HepG2 (cell line): ENCODE data around the gene SECTM1. TPM values are rescaled to one million over a fixed set of nuclear protein-coding genes. Genes with fewer than 3 reads are reported as not detected.

Experiments used
- ATAC-seq: fragments of 200-7000 bp; cut with Tn5 transposase; 3 replicates; pipeline ENCODE4 v1.9.1; 2020; ENCODE audit warnings: mild to moderate bottlenecking, moderate library complexity
- BruUV-seq: library from RNA; stranded (reverse); fragments of 400-500 nt; replicated peaks from 2 replicates; lab custom pipeline; 2021; lab: Mats Ljungman, UMichigan
- CTCF ChIA-PET: fragments of 300-600 bp; formaldehyde crosslinking; extraction: SDS; loops from one replicate; lab custom pipeline; 2021; ENCODE audit warnings: low total read pairs, inconsistent platforms, low intra/inter-chr PET ratio; lab: Yijun Ruan, JAX
- POLR2A ChIA-PET: fragments of 350-600 bp; sonication (Branson Sonifier 250); formaldehyde crosslinking; loops from one replicate; lab custom pipeline; 2020; ENCODE audit warnings: antibody characterized with exemption, inconsistent platforms; lab: Yijun Ruan, JAX
- DNase-seq: peaks from one replicate; pipeline ENCODE4 v3.0.0-alpha.2; 2015; ENCODE audit warnings: low spot score
- FAIRE-seq: peaks from 3 replicates; lab custom pipeline; 2011; peaks lifted over from hg19 to GRCh38; lab: Jason Lieb, UNC
- H2AFZ ChIP-seq: one replicate; pipeline ENCODE4 v1.6.1; 2011; ENCODE audit warnings: low read length, inconsistent platforms
- H3K27ac ChIP-seq: fragments of 300-600 bp; 3 replicates; pipeline ENCODE4 v1.8.0; 2011; ENCODE audit warnings: mixed run types, mild to moderate bottlenecking, mixed read lengths, low read length, inconsistent platforms; ENCODE audit not compliant: insufficient read depth; ENCODE audit errors: extremely low read length
- H3K27me3 ChIP-seq, 2 experiments: fragments of 200-600 bp in 1 of 2; 2 replicates in 1 of 2; 3 replicates in 1 of 2; pipeline versions ENCODE4 v1.6.0 to v1.8.0; 2011; ENCODE audit warnings: low read length in 2 of 2, mild to moderate bottlenecking in 2 of 2, moderate library complexity in 2 of 2, inconsistent platforms in 1 of 2; ENCODE audit not compliant: insufficient read depth in 2 of 2, control insufficient read depth in 1 of 2
- H3K36me3 ChIP-seq, 2 experiments: fragments of 200-600 bp in 1 of 2; replicated peaks in 1 of 2; 2 replicates in 1 of 2; 3 replicates in 1 of 2; pipeline versions ENCODE4 v1.5.1 to v1.8.0; 2011; ENCODE audit warnings: low read length in 2 of 2, inconsistent platforms in 1 of 2; ENCODE audit not compliant: insufficient read depth in 2 of 2, control insufficient read depth in 1 of 2
- H3K4me1 ChIP-seq: 2 replicates; pipeline ENCODE4 v1.5.1; 2012; ENCODE audit warnings: low read length, inconsistent platforms; ENCODE audit not compliant: insufficient read depth
- H3K4me2 ChIP-seq: 2 replicates; pipeline ENCODE4 v1.6.0; 2011; ENCODE audit warnings: low read depth, low read length, inconsistent platforms
- H3K4me3 ChIP-seq, 3 experiments: fragments of 200-600 bp in 1 of 3; sonication (generic), shearing (Covaris generic) in 1 of 3; replicated peaks in 1 of 3; 2 replicates each; pipeline ENCODE4 v1.5.1; 2011 to 2016; ENCODE audit warnings: low read length in 3 of 3, inconsistent platforms in 2 of 3, low read depth in 2 of 3, mild to moderate bottlenecking in 2 of 3, control low read depth in 1 of 3, mixed read lengths in 1 of 3; ENCODE audit not compliant: insufficient read depth in 1 of 3
- H3K79me2 ChIP-seq: one replicate; pipeline ENCODE4 v1.6.1; 2011; ENCODE audit warnings: low read length, inconsistent platforms; ENCODE audit not compliant: insufficient read depth
- H3K9ac ChIP-seq: 2 replicates; pipeline ENCODE4 v1.6.0; 2011; ENCODE audit warnings: mild to moderate bottlenecking, low read depth, low read length, inconsistent platforms; ENCODE audit not compliant: insufficient read depth
- H3K9me3 ChIP-seq: 2 replicates; pipeline ENCODE4 v1.5.1; 2012; ENCODE audit warnings: mild to moderate bottlenecking, low read length
- H4K20me1 ChIP-seq: 2 replicates; pipeline ENCODE4 v1.6.0; 2011; ENCODE audit warnings: inconsistent platforms, mild to moderate bottlenecking, low read length, moderate library complexity; ENCODE audit not compliant: insufficient read depth
- ELF3 ChIP-seq: IDR thresholded peaks from 2 replicates; pipeline ENCODE4 v1.6.1; 2016; ENCODE audit warnings: missing genetic modification reagents, missing compliant biosample characterization
- HMG20A ChIP-seq: IDR thresholded peaks from 2 replicates; pipeline ENCODE4 v1.6.1; 2016; ENCODE audit warnings: borderline replicate concordance
- ISL2 ChIP-seq: sonication (generic); formaldehyde crosslinking; IDR thresholded peaks from 2 replicates; pipeline ENCODE4 v1.5.0; 2020; ENCODE audit warnings: missing genetic modification reagents
- MED1 ChIP-seq: sonication (generic); formaldehyde crosslinking; IDR thresholded peaks from 2 replicates; pipeline ENCODE4 v1.4.0; 2020; ENCODE audit warnings: missing genetic modification reagents
- NKX3-1 ChIP-seq: sonication (generic); formaldehyde crosslinking; IDR thresholded peaks from 2 replicates; pipeline ENCODE4 v1.5.0; 2020; ENCODE audit warnings: missing genetic modification reagents
- SP140L ChIP-seq: sonication (generic); formaldehyde crosslinking; IDR thresholded peaks from 2 replicates; pipeline ENCODE4 v1.4.0; 2020; ENCODE audit warnings: missing genetic modification reagents, borderline replicate concordance
- SRSF9 ChIP-seq: fragments of 200-400 bp; formaldehyde crosslinking; IDR thresholded peaks from 2 replicates; pipeline ENCODE4 v1.6.1; 2018; ENCODE audit warnings: borderline replicate concordance, mild to moderate bottlenecking, low read depth, low read length; ENCODE audit not compliant: insufficient read depth, poor library complexity, severe bottlenecking
- ZFP90 ChIP-seq: sonication (generic); formaldehyde crosslinking; IDR thresholded peaks from 2 replicates; pipeline ENCODE4 v1.8.0; 2022; ENCODE audit warnings: missing genetic modification reagents, mild to moderate bottlenecking, inconsistent platforms, borderline replicate concordance
- ZNF160 ChIP-seq: sonication (generic); formaldehyde crosslinking; IDR thresholded peaks from 2 replicates; pipeline ENCODE4 v1.8.0; 2022; ENCODE audit warnings: mild to moderate bottlenecking, inconsistent platforms, missing genetic modification reagents
- ZNF232 ChIP-seq: sonication (generic); formaldehyde crosslinking; IDR thresholded peaks from 2 replicates; pipeline ENCODE4 v1.4.0; 2020; ENCODE audit warnings: missing genetic modification reagents, borderline replicate concordance
- ZNF235 ChIP-seq: sonication (generic); formaldehyde crosslinking; IDR thresholded peaks from 2 replicates; pipeline ENCODE4 v1.8.1; 2023; ENCODE audit warnings: mild to moderate bottlenecking, missing genetic modification reagents, borderline replicate concordance
- ZNF331 ChIP-seq: sonication (generic); formaldehyde crosslinking; IDR thresholded peaks from 2 replicates; pipeline ENCODE4 v1.4.0; 2020; ENCODE audit warnings: missing genetic modification reagents
- ZNF333 ChIP-seq: sonication (generic); formaldehyde crosslinking; IDR thresholded peaks from 2 replicates; pipeline ENCODE4 v1.4.0; 2020; ENCODE audit warnings: mild to moderate bottlenecking, missing genetic modification reagents, borderline replicate concordance
- ZNF34 ChIP-seq: sonication (generic); formaldehyde crosslinking; IDR thresholded peaks from 2 replicates; pipeline ENCODE4 v1.4.0; 2020; ENCODE audit warnings: mild to moderate bottlenecking, missing genetic modification reagents, borderline replicate concordance
- ZNF367 ChIP-seq: sonication (generic); formaldehyde crosslinking; IDR thresholded peaks from 2 replicates; pipeline ENCODE4 v1.4.0; 2020; ENCODE audit warnings: missing genetic modification reagents, borderline replicate concordance
- ZNF510 ChIP-seq: sonication (generic); formaldehyde crosslinking; IDR thresholded peaks from 2 replicates; pipeline ENCODE4 v1.4.0; 2020; ENCODE audit warnings: low read depth, mild to moderate bottlenecking, missing genetic modification reagents
- ZNF543 ChIP-seq: sonication (generic); formaldehyde crosslinking; IDR thresholded peaks from 2 replicates; pipeline ENCODE4 v1.4.0; 2020; ENCODE audit warnings: mild to moderate bottlenecking, missing genetic modification reagents
- ZNF709 ChIP-seq: sonication (generic); formaldehyde crosslinking; IDR thresholded peaks from 2 replicates; pipeline ENCODE4 v1.5.0; 2020; ENCODE audit warnings: mild to moderate bottlenecking, missing genetic modification reagents
- ZSCAN9 ChIP-seq: IDR thresholded peaks from 2 replicates; pipeline ENCODE4 v1.6.1; 2016; ENCODE audit warnings: borderline replicate concordance
- WGBS: methylation state at CpG from one replicate; pipeline ENCODE4 v1.1.6; 2017; ENCODE audit warnings: low lambda C conversion rate; 5-methylcytosine and 5-hydroxymethylcytosine counted together
- in situ Hi-C: cut with HindIII; loops from 2 replicates; pipeline ENCODE4 v1.10.0; 2017; ENCODE audit warnings: low pct_unique_long_range_greater_than_20kb; ENCODE audit not compliant: extremely low pct_ligation_motif_present
- intact Hi-C: fragments of 100-400 bp; cut with micrococcal nuclease; formaldehyde crosslinking; loops from one replicate; pipeline ENCODE4 v1.10.0; 2022; ENCODE audit not compliant: unreplicated experiment
- polyA plus RNA-seq, 8 experiments: library from polyadenylated mRNA; depleted of rRNA in 3 of 8; stranded (reverse) in 7 of 8; unstranded in 1 of 8; fragments of >200 nt; fragmentation: Illumina TruSeq in 4 of 8; extraction: Trizol in 4 of 8; gene quantifications; 2 replicates each; pipeline versions ENCODE4 v1.2.1 to v1.2.3, GENCODE V29; 2011 to 2016; ENCODE audit warnings: low read depth in 4 of 8, missing spikeins in 1 of 8, mixed read lengths in 1 of 8; ENCODE audit not compliant: insufficient read depth in 1 of 8
- total RNA-seq, 5 experiments: library from RNA; depleted of rRNA; stranded (reverse); fragments of >200 nt; fragmentation: Illumina TruSeq; extraction: Trizol; gene quantifications; 2 replicates each; pipeline ENCODE4 v1.2.3, GENCODE V29; 2016; ENCODE audit warnings: low read depth in 1 of 5
- TF ChIP-seq, protein P1 (sequence below): sonication (generic); formaldehyde crosslinking; conservative IDR thresholded peaks from 2 replicates; pipeline ENCODE4 v1.4.0; 2020; ENCODE audit warnings: mild to moderate bottlenecking, missing genetic modification reagents, moderate library complexity
- TF ChIP-seq, protein P2 (sequence below): sonication (generic); formaldehyde crosslinking; IDR thresholded peaks from 2 replicates; pipeline ENCODE4 v1.4.0; 2020; ENCODE audit warnings: mild to moderate bottlenecking, missing genetic modification reagents

Gene SECTM1
- total and polyA plus RNA-seq, 2 of the 13 experiments (the other 11 are each of a cell fraction or from before 2014, with no cell fraction given): 3.5 to 5.3 TPM

DNA sequence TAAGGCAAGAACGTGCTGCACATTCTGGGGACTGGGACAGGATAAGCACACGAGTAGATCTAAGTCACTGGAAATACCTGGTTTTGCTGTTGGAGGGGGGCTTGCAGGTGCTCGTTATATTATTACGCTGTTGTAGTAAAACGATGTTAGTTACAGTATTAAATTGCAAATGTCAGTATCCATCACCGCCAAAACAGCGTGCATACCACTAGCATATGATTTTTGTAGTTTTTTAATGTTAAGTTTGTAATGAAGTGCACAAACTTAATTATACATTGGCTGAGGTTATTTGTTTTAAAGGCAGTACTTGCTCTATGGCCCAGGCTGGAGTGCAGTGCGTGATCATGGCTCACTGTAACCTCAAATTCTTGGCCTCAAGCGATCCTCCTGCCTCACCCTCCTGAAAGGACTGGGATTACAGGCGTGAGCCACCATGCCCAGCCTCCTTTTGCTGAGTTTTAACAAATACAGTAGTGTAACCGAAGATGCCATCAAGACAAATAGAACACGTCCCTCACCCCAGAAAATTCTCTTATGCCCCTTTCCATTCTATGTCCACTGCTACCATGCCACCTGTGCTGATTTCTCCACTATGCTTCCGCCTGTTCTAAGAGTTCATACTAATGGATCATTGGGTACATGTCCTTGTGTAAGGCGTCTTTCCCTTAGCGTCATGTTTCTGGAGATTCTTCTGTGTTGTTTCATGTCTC is 39.3 kb downstream of the SECTM1 start:
- BruUV-seq: TSS peak; percentile 58
- Histone ChIP-seq H3K36me3 (no peaks in the 10 kb centered on the region), H3K27me3 (no peaks in the 10 kb centered on the region), H3K27ac (peak overlapping the region; percentile 79), H3K4me2 (peak overlapping the region; percentile 99), H3K4me3 (peak overlapping the region in 1 of 3 experiments; percentile 59; a peak in 2 of 6 replicates), H2AFZ (no peak overlapping the region), H3K4me1 (peaks cover 88% of the 10 kb centered on the region), H4K20me1 (no peaks in the 10 kb centered on the region), H3K79me2 (peaks cover 5% of the 10 kb centered on the region), H3K9ac (peak overlapping the region; percentile 27), H3K9me3 (no peaks in the 10 kb centered on the region)
- in situ Hi-C loops: no loop called here
- DNase-seq (no peak), FAIRE-seq (no peak), ATAC-seq (no peak)
- ChIA-PET POLR2A (interaction anchor here (0.6 to 12.8 kb wide), 12 partner anchors 10 to 227 kb away, joined by 4 to 270 read pairs (median 64); partner anchors contain the start of genes CD7, CSNK1D and SECTM1), CTCF (no interaction called here)
- 53% methylated on average over 15 of the region's 15 CpGs for WGBS
- intact Hi-C loops: no loop called here
- TF ChIP-seq SP140L (CRISPR knock-in tag): no peak
- TF ChIP-seq ISL2: 0 out of 2 replicates have a peak, but pooled peaks have one; percentile 11
- TF ChIP-seq ZNF235 (CRISPR knock-in tag): no peak
- TF ChIP-seq HMG20A (CRISPR knock-in tag): 0 out of 2 replicates have a peak, but pooled peaks have one; percentile 31
- TF ChIP-seq ZNF709 (CRISPR knock-in tag): no peak
- TF ChIP-seq ZSCAN9: no peak
- TF ChIP-seq ELF3 (CRISPR knock-in tag): peak; percentile 47; the same call in 1 of the 2 replicates
- 0 out of 2 replicates have a peak, but pooled peaks have one; percentile 47 for TF ChIP-seq ZNF510 (CRISPR knock-in tag)
- TF ChIP-seq NKX3-1 (CRISPR knock-in tag): peak; percentile 82
- TF ChIP-seq, protein P1, sequence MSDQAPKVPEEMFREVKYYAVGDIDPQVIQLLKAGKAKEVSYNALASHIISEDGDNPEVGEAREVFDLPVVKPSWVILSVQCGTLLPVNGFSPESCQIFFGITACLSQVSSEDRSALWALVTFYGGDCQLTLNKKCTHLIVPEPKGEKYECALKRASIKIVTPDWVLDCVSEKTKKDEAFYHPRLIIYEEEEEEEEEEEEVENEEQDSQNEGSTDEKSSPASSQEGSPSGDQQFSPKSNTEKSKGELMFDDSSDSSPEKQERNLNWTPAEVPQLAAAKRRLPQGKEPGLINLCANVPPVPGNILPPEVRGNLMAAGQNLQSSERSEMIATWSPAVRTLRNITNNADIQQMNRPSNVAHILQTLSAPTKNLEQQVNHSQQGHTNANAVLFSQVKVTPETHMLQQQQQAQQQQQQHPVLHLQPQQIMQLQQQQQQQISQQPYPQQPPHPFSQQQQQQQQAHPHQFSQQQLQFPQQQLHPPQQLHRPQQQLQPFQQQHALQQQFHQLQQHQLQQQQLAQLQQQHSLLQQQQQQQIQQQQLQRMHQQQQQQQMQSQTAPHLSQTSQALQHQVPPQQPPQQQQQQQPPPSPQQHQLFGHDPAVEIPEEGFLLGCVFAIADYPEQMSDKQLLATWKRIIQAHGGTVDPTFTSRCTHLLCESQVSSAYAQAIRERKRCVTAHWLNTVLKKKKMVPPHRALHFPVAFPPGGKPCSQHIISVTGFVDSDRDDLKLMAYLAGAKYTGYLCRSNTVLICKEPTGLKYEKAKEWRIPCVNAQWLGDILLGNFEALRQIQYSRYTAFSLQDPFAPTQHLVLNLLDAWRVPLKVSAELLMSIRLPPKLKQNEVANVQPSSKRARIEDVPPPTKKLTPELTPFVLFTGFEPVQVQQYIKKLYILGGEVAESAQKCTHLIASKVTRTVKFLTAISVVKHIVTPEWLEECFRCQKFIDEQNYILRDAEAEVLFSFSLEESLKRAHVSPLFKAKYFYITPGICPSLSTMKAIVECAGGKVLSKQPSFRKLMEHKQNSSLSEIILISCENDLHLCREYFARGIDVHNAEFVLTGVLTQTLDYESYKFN (CRISPR knock-in tag): no peak
- TF ChIP-seq ZNF333 (CRISPR knock-in tag): 0 out of 2 replicates have a peak, but pooled peaks have one; percentile 3
- TF ChIP-seq ZNF160 (CRISPR knock-in tag): no peak
- peak; percentile 29; the same call in 1 of the 2 replicates for TF ChIP-seq ZNF34 (CRISPR knock-in tag)
- TF ChIP-seq, protein P2, sequence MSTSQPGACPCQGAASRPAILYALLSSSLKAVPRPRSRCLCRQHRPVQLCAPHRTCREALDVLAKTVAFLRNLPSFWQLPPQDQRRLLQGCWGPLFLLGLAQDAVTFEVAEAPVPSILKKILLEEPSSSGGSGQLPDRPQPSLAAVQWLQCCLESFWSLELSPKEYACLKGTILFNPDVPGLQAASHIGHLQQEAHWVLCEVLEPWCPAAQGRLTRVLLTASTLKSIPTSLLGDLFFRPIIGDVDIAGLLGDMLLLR (CRISPR knock-in tag): no peak
- TF ChIP-seq ZFP90 (CRISPR knock-in tag): 0 out of 2 replicates have a peak, but pooled peaks have one; percentile 22
- peak; percentile 13; the same call in 1 of the 2 replicates for TF ChIP-seq ZNF331 (CRISPR knock-in tag)
- no peak for TF ChIP-seq ZNF543
- TF ChIP-seq ZNF232 (CRISPR knock-in tag): 0 out of 2 replicates have a peak, but pooled peaks have one; percentile 57
- no peak for TF ChIP-seq SRSF9
- TF ChIP-seq MED1 (CRISPR knock-in tag): peak; percentile 12; the same call in 1 of the 2 replicates
- TF ChIP-seq ZNF367 (CRISPR knock-in tag): 0 out of 2 replicates have a peak, but pooled peaks have one; percentile 43
